GM18508 (cell line): ENCODE measurements around the gene SPRR1B.
"Not testable (repeated sequence)": the region's sequence is repeated elsewhere in the genome, so short reads cannot be mapped to it uniquely, and the experiment has no call there.

Experiments
- ATAC-seq: cut with Tn5 transposase; IDR thresholded peaks from one replicate; pipeline ENCODE4 v1.9.1; 2021; ENCODE audit warnings: moderate number of reproducible peaks; ENCODE audit not compliant: insufficient read depth, unreplicated experiment

SPRR1B gene, protein sequence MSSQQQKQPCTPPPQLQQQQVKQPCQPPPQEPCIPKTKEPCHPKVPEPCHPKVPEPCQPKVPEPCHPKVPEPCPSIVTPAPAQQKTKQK

DNA sequence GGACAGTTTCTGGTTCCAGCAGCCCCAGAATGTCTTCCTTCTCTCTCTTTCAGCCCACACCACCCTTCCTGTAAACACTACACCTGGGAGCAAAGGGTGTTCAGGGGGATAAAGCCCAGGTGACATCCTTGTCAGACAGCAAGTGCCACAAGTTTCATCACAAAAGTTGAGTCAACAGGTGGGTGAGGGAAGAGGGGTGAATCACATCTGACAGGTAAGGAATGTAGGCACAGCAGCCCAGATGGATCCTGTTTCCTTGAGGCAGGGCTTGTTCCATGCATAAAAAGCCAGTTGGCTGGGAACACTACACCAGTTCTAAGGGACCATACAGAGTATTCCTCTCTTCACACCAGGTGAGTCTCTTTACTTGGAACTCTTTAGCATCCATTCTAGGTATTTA, at the start of gene SPRR1B:
Gene SPRR1B, plus strand, starts transcription at position 309 of the 400 bp plus-strand sequence. CDS start 1,143 bp downstream, outside the sequence.
- ATAC-seq: no peak

DNA sequence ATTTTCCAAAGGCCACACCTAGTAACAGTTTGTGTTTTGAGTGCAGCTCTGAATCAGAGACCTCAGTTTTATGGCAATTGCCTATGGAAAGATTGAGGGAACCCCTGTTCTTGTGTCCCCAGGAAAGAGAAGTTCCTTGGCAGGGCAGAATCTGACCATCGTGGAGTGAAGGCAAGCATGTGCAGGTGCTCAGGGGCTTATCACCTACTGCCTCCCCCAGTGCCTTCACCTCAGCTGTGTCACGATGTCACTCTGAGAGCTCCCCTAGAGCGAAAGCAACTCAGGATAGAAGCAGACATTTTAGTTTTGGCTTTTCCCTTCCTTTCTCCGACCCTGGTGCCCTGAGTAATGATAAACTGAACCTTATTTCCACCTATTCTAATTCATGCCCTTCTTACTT, 48.9 kb upstream of the SPRR1B start:
- ATAC-seq: no peak

DNA sequence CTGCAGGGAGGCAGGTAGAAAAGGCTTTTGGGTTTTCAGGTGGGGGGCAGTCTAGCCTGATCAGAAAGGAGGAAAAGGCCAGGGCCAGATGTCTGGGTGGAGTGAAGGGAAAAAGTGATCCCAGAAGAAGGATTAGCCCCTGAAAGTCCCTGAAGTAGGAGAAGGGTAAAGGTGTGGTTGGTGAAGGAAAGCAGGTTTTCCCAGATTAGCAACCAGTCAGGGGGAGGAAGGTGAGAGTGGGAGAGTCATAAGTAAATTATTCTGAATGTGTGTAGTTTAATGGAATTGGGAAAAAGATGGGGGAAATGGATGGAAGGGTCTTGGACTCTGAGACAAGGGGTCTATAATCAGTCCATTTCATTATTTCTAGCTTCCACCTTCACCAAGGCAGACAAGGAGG, 47.8 kb upstream of the SPRR1B start:
- ATAC-seq: no peak

DNA sequence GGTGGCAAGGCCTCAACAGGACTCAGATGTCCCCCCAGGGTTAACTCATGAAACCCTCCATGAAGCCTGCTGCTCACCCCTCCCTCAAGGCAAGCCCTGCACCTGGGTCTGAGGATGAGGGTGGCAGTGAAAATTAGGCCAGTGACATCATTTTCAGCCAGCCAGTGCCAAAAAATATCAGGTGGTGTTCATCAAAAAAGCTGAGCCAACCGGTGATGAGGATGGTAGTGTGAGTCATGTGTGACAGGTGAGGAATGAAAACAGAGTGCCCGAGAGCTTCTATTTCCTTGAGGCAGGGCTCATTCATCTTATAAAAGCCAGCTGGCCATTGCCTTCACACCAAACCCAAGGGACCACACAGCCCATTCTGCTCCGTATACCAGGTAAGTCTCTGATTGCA, 47.3 kb upstream of the SPRR1B start, which contains the start of gene SPRR1A:
Gene SPRR1A, plus strand, starts transcription at position 339 of the 400 bp plus-strand sequence. CDS start 1,150 bp downstream, outside the sequence.
- ATAC-seq: no peak

DNA sequence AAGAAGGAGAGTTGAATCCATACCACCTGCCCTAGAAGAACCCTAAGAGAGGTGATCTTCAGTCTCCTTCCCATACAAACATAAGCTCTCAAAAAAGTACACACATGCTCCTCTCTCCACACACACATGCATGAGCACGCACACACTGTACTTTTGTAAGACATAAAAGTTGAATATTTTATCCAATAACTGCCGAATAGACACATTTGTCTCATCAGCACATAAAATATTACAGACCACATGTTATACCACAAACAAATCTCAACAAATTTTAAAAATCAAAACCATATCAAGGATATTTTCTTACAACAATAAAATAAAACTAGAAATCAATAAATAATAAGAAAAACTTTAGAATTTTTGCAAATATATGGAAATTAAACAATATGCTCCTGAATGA, 44.4 kb upstream of the SPRR1B start:
- no peak for ATAC-seq

DNA sequence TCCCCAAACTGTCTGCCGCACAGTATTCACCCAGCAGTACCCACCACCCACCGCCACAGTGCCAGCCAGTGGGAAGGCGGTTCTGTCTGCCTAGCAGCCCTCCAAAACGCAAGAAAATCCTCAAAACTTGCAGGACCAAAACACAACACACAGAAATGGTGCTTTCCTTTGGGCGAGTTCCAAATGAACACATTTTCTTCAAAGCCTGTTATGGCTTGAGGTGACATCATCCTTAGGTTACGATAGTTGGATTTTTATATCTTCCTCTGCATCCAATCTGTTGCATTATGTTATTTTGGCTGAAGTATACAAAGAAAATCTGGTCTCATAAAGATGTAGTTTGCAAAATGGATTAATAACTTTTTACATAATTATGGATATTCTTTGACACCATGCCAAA, 37.8 kb upstream of the SPRR1B start:
- ATAC-seq: no peak

DNA sequence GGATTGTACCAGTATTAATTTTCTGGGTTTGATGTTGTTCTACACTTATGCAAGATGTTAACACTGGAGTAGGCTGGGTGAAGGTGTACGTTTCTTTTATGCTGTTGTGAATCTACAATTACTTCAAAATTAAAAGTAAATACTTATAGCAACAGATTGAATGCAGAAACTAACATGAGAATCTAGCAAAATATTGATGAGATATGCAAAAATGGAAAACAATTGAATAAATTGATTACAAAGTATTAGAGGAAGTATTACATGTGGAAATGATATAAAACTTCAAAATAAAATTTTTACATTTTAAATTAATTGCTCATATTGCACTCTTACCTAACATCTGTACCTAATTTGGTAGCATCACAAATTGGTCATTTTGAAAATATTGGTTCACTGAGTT, 35.2 kb upstream of the SPRR1B start:
- no peak for ATAC-seq

DNA sequence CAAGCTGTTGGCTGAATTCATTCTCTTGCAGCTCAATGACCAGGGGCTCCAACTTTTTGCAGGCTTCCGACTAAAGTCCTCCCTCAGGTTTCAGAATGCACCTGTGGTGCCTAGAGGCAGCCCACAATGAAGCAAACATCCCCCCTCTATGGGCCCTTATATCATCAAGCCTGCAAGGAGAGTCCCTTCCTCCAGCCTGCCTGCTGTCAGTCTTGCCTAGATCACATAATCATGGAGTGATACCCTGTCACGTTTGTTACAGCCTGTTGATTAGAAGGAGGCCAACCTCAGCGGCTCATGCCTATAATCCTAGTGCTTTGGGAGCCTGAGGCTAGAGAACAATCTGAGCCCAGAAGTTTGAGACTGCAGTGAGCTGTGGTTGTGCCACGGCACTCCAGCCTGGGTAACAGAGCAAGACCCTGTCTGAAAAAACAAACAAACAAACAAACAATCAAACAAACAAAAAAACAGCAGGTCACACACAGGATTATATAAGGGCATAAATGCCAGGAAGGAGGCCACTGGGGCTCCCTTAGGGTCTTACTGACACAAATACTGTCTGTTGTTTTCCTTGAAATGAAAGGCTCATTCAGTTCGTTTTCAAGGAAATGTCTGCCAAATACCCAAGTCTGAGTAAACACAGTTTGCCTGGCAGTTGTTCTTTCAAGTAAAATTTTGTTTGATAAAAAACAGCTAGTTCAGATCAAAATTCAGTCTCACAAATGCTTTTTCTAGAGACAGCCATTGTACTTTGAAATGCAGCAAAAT, 34.2 kb upstream of the SPRR1B start:
- no peak for ATAC-seq

DNA sequence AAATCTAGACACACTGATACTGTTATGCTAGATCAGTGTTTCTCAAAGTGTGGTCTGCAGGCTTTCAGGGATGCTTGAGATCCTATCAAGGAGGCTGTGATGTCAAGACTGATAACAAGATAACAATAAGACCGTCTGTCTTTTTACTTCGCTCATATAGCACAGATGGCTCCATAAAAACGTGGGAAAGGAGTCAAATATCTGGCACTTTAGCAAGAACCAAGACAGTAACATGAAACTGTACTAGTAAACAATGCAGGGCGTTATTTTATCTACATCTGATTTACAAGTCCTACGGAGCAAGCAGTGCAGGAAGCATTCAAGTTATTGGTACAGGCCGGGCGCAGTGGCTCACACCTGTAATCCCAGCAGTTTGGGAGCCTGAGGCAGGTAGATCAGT, 33.1 kb upstream of the SPRR1B start:
- ATAC-seq: no peak

DNA sequence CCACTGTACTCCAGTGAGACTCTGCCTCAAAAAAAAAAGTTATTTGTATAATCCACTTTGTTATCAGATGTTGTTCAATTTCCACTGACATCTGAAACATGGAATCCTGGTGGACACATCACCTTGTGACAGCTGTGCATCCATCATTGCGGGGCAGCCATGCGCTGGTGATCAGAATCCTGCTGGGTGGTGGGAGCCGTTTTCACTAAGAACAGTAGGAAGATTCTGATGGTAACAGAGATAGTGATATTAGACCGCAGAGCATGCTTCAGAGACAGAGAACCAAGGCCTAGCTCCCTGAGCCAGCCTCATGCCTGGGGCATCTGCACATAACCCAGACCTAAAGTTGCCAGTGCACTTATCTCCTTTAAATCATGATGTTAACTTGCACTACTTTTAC, 32.5 kb upstream of the SPRR1B start:
- ATAC-seq: no peak

DNA sequence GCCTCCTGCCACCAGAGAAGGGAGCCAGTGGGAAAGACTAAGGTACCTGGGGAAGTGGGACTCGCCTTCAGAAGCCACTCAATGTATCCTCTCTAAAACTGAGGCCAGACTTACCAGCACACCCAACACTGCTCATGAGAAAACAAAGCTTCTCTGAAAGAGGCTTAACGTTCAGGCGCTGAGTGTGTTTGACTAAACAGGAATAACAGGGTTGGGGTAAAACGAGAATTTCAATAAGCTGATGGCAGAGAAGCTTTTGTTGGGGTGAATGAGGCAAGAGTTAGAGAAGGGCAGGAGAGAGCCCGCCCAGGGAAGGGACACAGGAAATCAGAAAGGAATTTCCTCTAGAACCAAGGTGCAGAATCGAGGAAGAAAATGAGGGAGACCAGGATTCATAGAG, 31.2 kb upstream of the SPRR1B start:
- no peak for ATAC-seq

DNA sequence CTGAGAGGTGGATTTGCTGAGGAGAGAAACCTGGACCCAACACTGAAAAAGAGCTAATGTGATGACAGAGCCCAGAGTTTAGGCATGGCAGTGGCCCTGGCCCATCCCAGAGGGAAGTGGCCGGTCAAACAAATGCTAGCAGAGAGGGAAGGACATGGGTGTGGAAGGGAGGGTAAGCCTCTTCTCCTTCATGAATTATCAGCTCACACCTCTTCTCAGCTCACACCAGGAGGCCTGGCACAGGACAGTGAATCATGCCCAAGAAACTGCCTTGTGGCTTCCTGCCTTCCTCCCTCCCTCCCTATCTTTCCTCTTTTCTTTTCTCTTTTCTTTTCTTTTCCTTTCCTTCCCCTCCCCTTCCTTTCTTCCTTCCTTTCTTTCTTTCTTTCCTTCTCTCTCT, 30.7 kb upstream of the SPRR1B start:
- ATAC-seq: no peak

DNA sequence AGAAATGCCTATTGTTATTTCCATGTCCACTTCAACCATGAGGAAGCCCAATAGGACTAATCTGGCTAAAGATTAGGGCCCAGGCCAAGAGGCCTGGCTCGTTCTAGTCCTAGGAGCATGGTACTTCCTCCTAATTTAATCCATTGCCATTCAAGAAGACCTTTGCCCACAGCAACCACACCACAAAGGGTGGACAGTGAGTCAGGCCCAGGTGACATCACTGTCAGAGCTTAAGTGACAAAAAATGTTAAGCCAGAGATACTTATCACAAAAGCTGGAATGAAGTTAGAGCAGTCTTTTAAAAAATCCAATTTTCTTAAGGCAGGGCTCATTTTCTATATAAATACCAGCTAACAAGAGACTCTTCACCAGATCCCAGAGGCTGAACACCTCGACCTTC, 29.6 kb upstream of the SPRR1B start, which contains the start of gene SPRR3:
Gene SPRR3, plus strand, starts transcription at position 368 of the 400 bp plus-strand sequence. CDS start 1,272 bp downstream, outside the sequence.
- no peak for ATAC-seq

DNA sequence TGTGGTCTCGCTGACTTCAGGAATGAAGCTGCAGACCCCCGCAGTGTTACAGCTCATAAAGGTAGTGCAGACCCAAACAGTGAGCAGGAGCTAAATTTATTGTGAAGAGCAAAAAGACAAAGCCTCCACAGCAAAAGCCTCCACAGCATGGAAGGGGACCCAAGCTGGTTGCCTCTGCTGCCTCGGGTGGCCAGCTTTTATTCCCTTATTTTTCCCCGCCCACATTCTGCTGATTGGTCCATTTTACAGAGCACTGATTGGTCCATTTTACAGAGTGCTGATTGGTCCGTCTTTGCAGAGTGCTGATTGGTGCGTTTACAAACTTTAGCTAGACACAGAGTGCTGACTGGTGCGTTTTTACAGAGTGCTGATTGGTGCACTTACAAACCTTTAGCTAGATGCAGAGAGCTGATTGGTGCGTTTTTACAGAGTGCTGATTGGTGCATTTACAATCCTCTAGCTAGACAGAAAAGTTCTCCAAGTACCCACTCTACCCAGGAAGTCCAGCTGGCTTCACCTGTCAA, 19.7 kb upstream of the SPRR1B start:
- not testable (repeated sequence) for ATAC-seq

DNA sequence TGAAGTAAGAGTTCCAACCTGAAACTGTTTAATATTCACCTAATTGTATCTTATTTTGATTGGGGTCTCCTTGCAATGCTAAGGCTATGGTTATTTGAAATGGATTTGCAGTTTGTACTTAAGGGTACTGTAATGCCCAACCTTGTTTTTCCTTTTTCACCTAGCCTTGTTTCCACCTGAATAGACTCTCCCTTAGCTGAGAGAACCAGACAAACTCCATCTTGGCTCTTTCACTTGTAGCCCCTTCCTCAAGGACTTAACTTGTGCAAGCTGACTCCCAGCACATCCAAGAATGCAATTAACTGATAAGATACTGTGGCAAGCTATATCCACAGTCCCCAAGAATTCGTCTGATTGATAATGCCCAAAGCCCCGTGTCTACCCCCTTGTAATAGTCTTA, 9.2 kb upstream of the SPRR1B start:
- not testable (repeated sequence) for ATAC-seq

DNA sequence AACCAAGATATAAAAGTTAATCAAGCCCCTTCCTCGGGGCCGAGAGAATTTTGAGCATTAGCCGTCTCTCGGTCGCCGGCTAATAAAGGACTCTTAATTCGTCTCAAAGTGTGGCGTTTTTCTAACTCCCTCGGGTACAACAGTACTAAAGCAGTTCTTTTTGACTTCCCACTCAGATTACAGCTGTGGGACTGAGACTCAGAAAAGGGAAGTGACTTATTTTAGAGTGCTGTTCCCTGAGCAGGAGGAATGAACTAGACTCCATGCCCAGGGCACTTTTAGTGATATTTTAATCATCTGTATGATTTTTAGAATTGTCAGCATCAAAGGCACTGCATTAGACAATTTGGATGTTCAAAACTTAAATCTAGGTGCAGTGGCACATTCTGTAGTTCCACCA, 8.7 kb upstream of the SPRR1B start:
- not testable (repeated sequence) for ATAC-seq

DNA sequence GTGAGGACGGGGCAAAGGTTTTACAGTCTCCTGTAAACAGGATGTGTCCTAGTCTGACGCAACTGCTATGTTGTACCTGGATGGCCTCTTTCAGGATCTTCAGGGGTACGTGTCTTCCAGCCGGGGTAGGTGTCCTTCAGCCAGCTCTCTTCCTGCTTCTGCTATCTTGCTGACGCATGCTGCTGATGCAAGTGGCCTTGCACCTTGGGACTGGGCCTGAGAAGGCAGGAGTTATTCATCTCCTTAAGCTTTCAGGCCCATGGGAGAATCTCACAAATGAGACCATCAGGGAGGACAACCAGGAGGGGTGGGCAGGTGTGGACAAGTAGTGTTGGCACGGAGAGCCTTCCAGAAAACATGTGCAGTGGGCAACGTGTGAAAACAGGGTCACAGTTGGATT, 7.9 kb upstream of the SPRR1B start:
- no peak for ATAC-seq

DNA sequence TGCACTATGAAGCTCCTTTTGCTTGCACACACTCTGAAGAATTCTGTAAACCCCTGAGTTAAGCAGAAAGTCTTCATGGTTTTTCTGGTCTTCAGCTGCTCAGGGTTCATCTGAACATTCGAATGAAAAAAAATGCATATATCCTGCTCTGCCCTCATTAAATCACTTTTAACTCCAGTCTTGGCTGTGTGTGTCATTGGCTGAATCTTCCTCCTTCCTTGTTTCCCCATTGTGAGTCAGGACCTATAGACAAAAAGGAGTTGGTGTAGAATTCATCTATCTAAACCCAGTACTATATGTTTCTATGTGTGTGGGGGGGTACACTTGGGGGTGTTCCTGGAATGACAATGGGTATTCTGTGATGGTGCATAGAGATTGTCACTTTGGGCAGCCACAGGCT, 6.6 kb upstream of the SPRR1B start:
- no peak for ATAC-seq

DNA sequence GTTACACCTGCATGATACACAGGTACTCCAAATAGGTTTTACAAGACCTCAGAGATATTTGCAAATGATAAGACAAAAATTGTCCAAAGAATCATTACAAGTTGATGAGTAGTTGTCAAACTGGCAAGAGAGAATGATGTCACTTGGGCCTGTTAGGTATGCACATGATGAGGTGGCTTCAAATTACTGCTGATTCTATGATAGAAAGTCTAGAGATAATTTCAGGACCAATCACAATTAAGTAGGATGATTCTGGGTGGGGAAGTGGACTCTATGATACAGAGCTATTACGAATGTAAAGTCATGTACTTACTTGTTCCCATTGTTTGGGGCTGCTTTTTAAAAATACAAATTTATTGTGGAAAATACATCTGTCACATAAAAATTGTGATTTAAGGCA, 5.2 kb upstream of the SPRR1B start:
- no peak for ATAC-seq

DNA sequence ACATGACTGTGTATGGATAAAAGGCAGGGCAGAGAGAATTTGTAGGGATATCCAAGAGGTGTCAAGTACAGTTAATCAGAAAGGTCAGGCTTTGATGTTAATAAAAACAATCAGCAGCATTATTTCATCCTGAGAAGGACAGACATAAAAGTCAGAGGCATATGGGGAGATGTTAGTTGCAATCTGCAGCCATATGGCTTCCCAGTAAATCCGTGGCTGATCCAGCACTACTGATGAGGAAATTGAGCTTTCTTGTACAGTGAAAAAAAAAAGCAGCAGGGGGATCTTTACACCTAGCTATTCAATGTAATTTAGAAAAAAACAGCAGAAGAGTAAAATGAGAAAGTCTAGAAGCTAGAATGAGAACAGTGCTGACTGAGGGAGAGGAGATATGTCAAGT, 2.2 kb upstream of the SPRR1B start:
- no peak for ATAC-seq

DNA sequence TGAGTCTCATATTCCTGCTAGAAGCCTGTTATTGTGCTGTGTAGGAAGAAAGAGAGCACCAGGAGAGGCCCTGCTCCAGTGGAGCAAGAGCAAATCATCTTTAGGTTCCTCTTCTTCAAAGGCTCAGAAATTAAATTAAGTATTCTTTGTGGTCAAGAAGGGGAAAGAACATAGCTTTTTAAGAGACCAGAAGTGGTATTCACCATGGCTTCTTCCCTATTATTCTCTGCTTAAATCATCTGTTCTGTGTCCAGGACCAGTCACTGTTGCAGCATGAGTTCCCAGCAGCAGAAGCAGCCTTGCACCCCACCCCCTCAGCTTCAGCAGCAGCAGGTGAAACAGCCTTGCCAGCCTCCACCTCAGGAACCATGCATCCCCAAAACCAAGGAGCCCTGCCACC, 1.1 kb downstream of the SPRR1B start:
- no peak for ATAC-seq
